Trophoblast cell (in vitro differentiated cells and primary cell): ENCODE results near the gene METTL15.

Experiments used
- DNase-seq, 2 donors: peaks; one replicate each; pipeline ENCODE4 v3.0.0-alpha.2; 2016
- H2AFZ ChIP-seq: 2 replicates; pipeline ENCODE4 v1.6.1; 2013; ENCODE audit warnings: low read length, moderate library complexity, mild to moderate bottlenecking; ENCODE audit not compliant: insufficient read depth, poor library complexity
- H2AK5ac ChIP-seq: 2 replicates; pipeline ENCODE4 v1.6.1; 2013; ENCODE audit warnings: mild to moderate bottlenecking, low read length
- H2BK120ac ChIP-seq: 2 replicates; pipeline ENCODE4 v1.6.1; 2013; ENCODE audit warnings: low read length, mild to moderate bottlenecking, moderate library complexity; ENCODE audit not compliant: insufficient read depth, poor library complexity
- H2BK12ac ChIP-seq: 2 replicates; pipeline ENCODE4 v1.6.1; 2013; ENCODE audit warnings: mild to moderate bottlenecking, low read length, moderate library complexity
- H2BK5ac ChIP-seq: 2 replicates; pipeline ENCODE4 v1.6.1; 2013; ENCODE audit warnings: low read length, low read depth, moderate library complexity, mild to moderate bottlenecking; ENCODE audit not compliant: poor library complexity
- H3K14ac ChIP-seq: 2 replicates; pipeline ENCODE4 v1.6.1; 2013; ENCODE audit warnings: mild to moderate bottlenecking, low read length
- H3K18ac ChIP-seq: 2 replicates; pipeline ENCODE4 v1.6.1; 2013; ENCODE audit warnings: mild to moderate bottlenecking, low read length
- H3K23ac ChIP-seq: 2 replicates; pipeline ENCODE4 v1.6.1; 2013; ENCODE audit warnings: low read length
- H3K27ac ChIP-seq: 2 replicates; pipeline ENCODE4 v1.5.1; 2013; ENCODE audit warnings: low read depth, mild to moderate bottlenecking, inconsistent platforms, low read length, moderate library complexity
- H3K27me3 ChIP-seq: 2 replicates; pipeline ENCODE4 v1.6.1; 2013; ENCODE audit warnings: inconsistent platforms, mild to moderate bottlenecking, low read length, moderate library complexity; ENCODE audit not compliant: insufficient read depth
- H3K36me3 ChIP-seq, 2 experiments: 1 replicate in 1 of 2; 2 replicates in 1 of 2; pipeline ENCODE4 v1.6.1; 2013; ENCODE audit warnings: low read length in 2 of 2, mild to moderate bottlenecking in 2 of 2, moderate library complexity in 1 of 2; ENCODE audit not compliant: insufficient read depth in 2 of 2, control insufficient read depth in 1 of 2
- H3K4ac ChIP-seq: 2 replicates; pipeline ENCODE4 v1.6.1; 2013; ENCODE audit warnings: low read depth, mild to moderate bottlenecking, low read length, moderate library complexity
- H3K4me1 ChIP-seq, 2 experiments: 1 replicate in 1 of 2; 2 replicates in 1 of 2; pipeline ENCODE4 v1.6.1; 2013; ENCODE audit warnings: low read length in 2 of 2, mild to moderate bottlenecking in 2 of 2, moderate library complexity in 1 of 2; ENCODE audit not compliant: insufficient read depth in 2 of 2, control insufficient read depth in 1 of 2
- H3K4me2 ChIP-seq: 2 replicates; pipeline ENCODE4 v1.6.1; 2013; ENCODE audit warnings: inconsistent platforms, mild to moderate bottlenecking, low read length, moderate library complexity
- H3K4me3 ChIP-seq: 2 replicates; pipeline ENCODE4 v1.5.1; 2013; ENCODE audit warnings: mild to moderate bottlenecking, low read depth, low read length, inconsistent platforms
- H3K79me1 ChIP-seq: one replicate; pipeline ENCODE4 v1.6.1; 2013; ENCODE audit warnings: low read length
- H3K79me2 ChIP-seq: 2 replicates; pipeline ENCODE4 v1.6.1; 2013; ENCODE audit warnings: low read length, mild to moderate bottlenecking; ENCODE audit not compliant: control insufficient read depth, insufficient read depth, poor library complexity
- H3K9ac ChIP-seq: 2 replicates; pipeline ENCODE4 v1.6.1; 2013; ENCODE audit warnings: mild to moderate bottlenecking, low read length
- H3K9me3 ChIP-seq: 2 replicates; pipeline ENCODE4 v1.6.1; 2013; ENCODE audit warnings: low read depth, mild to moderate bottlenecking, control low read depth, inconsistent platforms, low read length; ENCODE audit not compliant: insufficient read depth
- H4K12ac ChIP-seq: 2 replicates; pipeline ENCODE4 v1.6.1; 2013; ENCODE audit warnings: low read depth, mild to moderate bottlenecking, low read length, moderate library complexity
- H4K8ac ChIP-seq: 2 replicates; pipeline ENCODE4 v1.6.1; 2013; ENCODE audit warnings: low read depth, mild to moderate bottlenecking, low read length, moderate library complexity
- H4K91ac ChIP-seq: one replicate; pipeline ENCODE4 v1.6.1; 2013; ENCODE audit warnings: low read depth, mild to moderate bottlenecking, low read length, moderate library complexity
- WGBS: extraction: QIAGEN DNeasy Blood & Tissue Kit; methylation state at CpG from one replicate; pipeline ENCODE4 v1.1.7; 2013; ENCODE audit warnings: missing lambda C conversion rate; ENCODE audit not compliant: insufficient read length, insufficient coverage; ENCODE audit errors: extremely low coverage; 5-methylcytosine and 5-hydroxymethylcytosine counted together

The METTL15 gene

GRCh38 chr11:28114731-28115130 lies 6.5 kb downstream of the METTL15 start:
- no peak overlapping the region for H3K4ac ChIP-seq
- no peak overlapping the region for H3K9ac ChIP-seq
- peaks cover 2% of the 10 kb centered on the region for H3K79me1 ChIP-seq
- no peaks in the 10 kb centered on the region for H3K9me3 ChIP-seq
- H3K36me3 ChIP-seq, result peaks cover 0 to 2% of the 10 kb centered on the region in 2 experiments
- WGBS, result no CpG with 5 or more reads among the region's 1 CpG
- no peak overlapping the region for H3K18ac ChIP-seq
- no peak overlapping the region for H3K4me3 ChIP-seq
- no peak overlapping the region for H3K4me2 ChIP-seq
- no peak overlapping the region for H2AK5ac ChIP-seq
- no peak overlapping the region for H3K27ac ChIP-seq
- no peak overlapping the region for H2BK5ac ChIP-seq
- no peaks in the 10 kb centered on the region for H3K27me3 ChIP-seq
- H3K4me1 ChIP-seq, result no peaks in the 10 kb centered on the region
- no peak overlapping the region for H4K12ac ChIP-seq
- H2AFZ ChIP-seq, result no peak overlapping the region
- H3K79me2 ChIP-seq, result no peaks in the 10 kb centered on the region
- DNase-seq, result peak in 1 of 2 donors; percentile 45
- H3K14ac ChIP-seq, result no peak overlapping the region
- no peak overlapping the region for H4K8ac ChIP-seq
- no peak overlapping the region for H3K23ac ChIP-seq
- H2BK12ac ChIP-seq, result no peak overlapping the region
- no peak overlapping the region for H2BK120ac ChIP-seq
- no peak overlapping the region for H4K91ac ChIP-seq

GRCh38 chr11:28117712-28118111 lies 9.5 kb downstream of the METTL15 start:
- H4K91ac ChIP-seq, result no peak overlapping the region
- H3K79me1 ChIP-seq, result no peaks in the 10 kb centered on the region
- H3K4ac ChIP-seq, result no peak overlapping the region
- no CpG with 5 or more reads among the region's 4 CpGs for WGBS
- H4K12ac ChIP-seq, result no peak overlapping the region
- no peak overlapping the region for H3K23ac ChIP-seq
- H2AFZ ChIP-seq, result no peak overlapping the region
- H3K36me3 ChIP-seq, result peaks cover 0 to 2% of the 10 kb centered on the region in 2 experiments
- no peak overlapping the region for H3K14ac ChIP-seq
- DNase-seq, result no peak
- no peak overlapping the region for H3K27ac ChIP-seq
- no peaks in the 10 kb centered on the region for H3K79me2 ChIP-seq
- H3K18ac ChIP-seq, result no peak overlapping the region
- no peak overlapping the region for H2BK5ac ChIP-seq
- no peak overlapping the region for H2AK5ac ChIP-seq
- no peaks in the 10 kb centered on the region for H3K9me3 ChIP-seq
- H2BK12ac ChIP-seq, result no peak overlapping the region
- H3K4me3 ChIP-seq, result no peak overlapping the region
- H4K8ac ChIP-seq, result no peak overlapping the region
- no peaks in the 10 kb centered on the region for H3K4me1 ChIP-seq
- no peak overlapping the region for H3K4me2 ChIP-seq
- H3K27me3 ChIP-seq, result no peaks in the 10 kb centered on the region
- H2BK120ac ChIP-seq, result no peak overlapping the region
- no peak overlapping the region for H3K9ac ChIP-seq

GRCh38 chr11:28123151-28123581 lies 15.0 kb downstream of the METTL15 start:
- no peak overlapping the region for H3K4ac ChIP-seq
- H4K91ac ChIP-seq, result no peak overlapping the region
- no peak overlapping the region for H3K23ac ChIP-seq
- no peaks in the 10 kb centered on the region for H3K27me3 ChIP-seq
- no peak overlapping the region for H3K4me2 ChIP-seq
- no peak overlapping the region for H4K12ac ChIP-seq
- no peaks in the 10 kb centered on the region for H3K36me3 ChIP-seq
- H3K79me2 ChIP-seq, result no peaks in the 10 kb centered on the region
- WGBS, result no CpG with 5 or more reads among the region's 3 CpGs
- no peak overlapping the region for H3K4me3 ChIP-seq
- H2AFZ ChIP-seq, result no peak overlapping the region
- no peak overlapping the region for H3K9ac ChIP-seq
- no peak overlapping the region for H4K8ac ChIP-seq
- no peaks in the 10 kb centered on the region for H3K4me1 ChIP-seq
- H2BK5ac ChIP-seq, result no peak overlapping the region
- no peak overlapping the region for H2BK120ac ChIP-seq
- no peaks in the 10 kb centered on the region for H3K79me1 ChIP-seq
- H3K14ac ChIP-seq, result no peak overlapping the region
- no peaks in the 10 kb centered on the region for H3K9me3 ChIP-seq
- H3K18ac ChIP-seq, result no peak overlapping the region
- DNase-seq, result no peak
- H2BK12ac ChIP-seq, result no peak overlapping the region
- H2AK5ac ChIP-seq, result no peak overlapping the region
- no peak overlapping the region for H3K27ac ChIP-seq

- Histone ChIP-seq H2AFZ (no peak overlapping the region), H3K4me1 (no peaks in the 10 kb centered on the region), H3K27ac (no peak overlapping the region), H3K14ac (no peak overlapping the region), H3K27me3 (no peaks in the 10 kb centered on the region), H3K9ac (no peak overlapping the region), H3K23ac (no peak overlapping the region), H4K12ac (no peak overlapping the region), H3K9me3 (peaks cover 2% of the 10 kb centered on the region), H3K36me3 (peaks cover 7 to 10% of the 10 kb centered on the region in 2 experiments), H2BK5ac (no peak overlapping the region), H2BK120ac (no peak overlapping the region), H3K4me2 (no peak overlapping the region), H2AK5ac (no peak overlapping the region), H3K18ac (no peak overlapping the region), H3K79me1 (no peaks in the 10 kb centered on the region), H3K79me2 (no peaks in the 10 kb centered on the region), H4K91ac (no peak overlapping the region), H4K8ac (no peak overlapping the region), H3K4ac (no peak overlapping the region), H2BK12ac (no peak overlapping the region), H3K4me3 (no peak overlapping the region)
- no CpG with 5 or more reads among the region's 1 CpG for WGBS
- no peak for DNase-seq
Measured at GRCh38 chr11:28132548-28132947, 24.4 kb downstream of the METTL15 start.
